ENCODE results near the gene SRCAP.

GRCh38 chr16:30778549-30779244 lies 79.7 kb downstream of the SRCAP start:
- TF ChIP-seq CTCF (IDR thresholded peaks at IDR 0.05) (no peak), POLR2A (IDR thresholded peaks at IDR 0.05) (no peak)
